Measurements from ENCODE around the gene PSEN1. TPM values are rescaled to one million over a fixed set of nuclear protein-coding genes. Genes with fewer than 3 reads are reported as not detected.
A peak's percentile ranks its signal among the peaks of the same experiment; 100 is the strongest.

The PSEN1 gene
- total RNA-seq, 1 experiment from 2014 or later = 26.9 TPM

- ATAC-seq = peak; percentile 26
- CTCF ChIA-PET = no interaction called here
- peak overlapping the region; percentile 72 for H3K9ac ChIP-seq (ENCODE audit: low read length)
These were observed 102.1 kb downstream of the PSEN1 start for GRCh38 chr14:73238424-73238852.

GRCh38 chr14:73238941-73239340, 102.6 kb downstream of the PSEN1 start:
- CTCF ChIA-PET = no interaction called here

More at GRCh38 chr14:73238424-73238852, 102.1 kb downstream of the PSEN1 start:
- Histone ChIP-seq H4K20me1 (ENCODE audit: insufficient read depth) (no peaks in the 10 kb centered on the region), H3K79me2 (ENCODE audit: insufficient read depth, low read length) (no peaks in the 10 kb centered on the region), H3K27me3 (ENCODE audit: insufficient read depth, low read length) (0 out of 2 replicates have a peak, but pooled peaks cover 14% of the 10 kb centered on the region), H3K4me2 (ENCODE audit: low read length) (peak overlapping the region; percentile 98), H3K36me3 (ENCODE audit: control insufficient read depth in 1 of 2, insufficient read depth in 2 of 2, low read length in 2 of 2) (no peaks in the 10 kb centered on the region), H3K4me3 (replicated peaks in 1 of 2; ENCODE audit: low read depth in 1 of 2, low read length in 2 of 2) (peak overlapping the region; percentile 63 to 75), H3K9me2 (ENCODE audit: insufficient read depth) (no peaks in the 10 kb centered on the region), H3K4me1 (ENCODE audit: control insufficient read depth in 1 of 2, insufficient read depth in 2 of 2, low read length in 2 of 2) (peaks cover 9 to 18% of the 10 kb centered on the region in 2 experiments), H2AFZ (ENCODE audit: low read depth, low read length, poor library complexity, severe bottlenecking) (no peak overlapping the region), H3K9me3 (ENCODE audit: control insufficient read depth in 1 of 2, insufficient read depth in 1 of 2, low read depth in 1 of 2, low read length in 2 of 2) (no peaks in the 10 kb centered on the region), H3K27ac (ENCODE audit: low read depth, low read length) (peak overlapping the region; percentile 59; the same call in 1 of the 2 replicates)
- ChIA-PET POLR2A (no interaction called here), RAD21 (ENCODE audit: low non-redundant PET in 1 of 2, low total read pairs in 2 of 2, uncharacterized antibody in 2 of 2, unreplicated experiment in 2 of 2) (no interaction called here)
- BruUV-seq (replicated peaks) = no TSS peak
- TF ChIP-seq ZFX (IDR thresholded peaks at IDR 0.05) (no peak), SIN3A (IDR thresholded peaks at IDR 0.05; ENCODE audit: low read depth) (no peak), TCF7L2 (IDR thresholded peaks at IDR 0.05; ENCODE audit: borderline replicate concordance, extremely low read depth, insufficient read depth, insufficient read length) (no peak), RAD21 (IDR thresholded peaks at IDR 0.05; ENCODE audit: low read depth) (no peak), YY1 (IDR thresholded peaks at IDR 0.05; ENCODE audit: extremely low read depth, insufficient replicate concordance, low read depth, low read length) (no peak)
- intact Hi-C loops (cut with micrococcal nuclease) = no loop called here
- peak; percentile 6 for DNase-seq (ENCODE audit: low read depth, low spot score)

More at GRCh38 chr14:73238941-73239340, 102.6 kb downstream of the PSEN1 start:
- RAD21 ChIA-PET (ENCODE audit: low non-redundant PET in 1 of 2, low total read pairs in 2 of 2, uncharacterized antibody in 2 of 2, unreplicated experiment in 2 of 2) = no interaction called here
- H3K4me3 ChIP-seq (replicated peaks in 1 of 2; ENCODE audit: low read depth in 1 of 2, low read length in 2 of 2) = peak overlapping the region in 1 of 2 experiments; percentile 75
- intact Hi-C loops (cut with micrococcal nuclease) = no loop called here
- POLR2A ChIA-PET = no interaction called here
- no peaks in the 10 kb centered on the region for H3K79me2 ChIP-seq (ENCODE audit: insufficient read depth, low read length)
- peak overlapping the region; percentile 98 for H3K4me2 ChIP-seq (ENCODE audit: low read length)
- H3K9me3 ChIP-seq (ENCODE audit: control insufficient read depth in 1 of 2, insufficient read depth in 1 of 2, low read depth in 1 of 2, low read length in 2 of 2) = no peaks in the 10 kb centered on the region
- no peak overlapping the region for H3K27ac ChIP-seq (ENCODE audit: low read depth, low read length)
- DNase-seq (ENCODE audit: low read depth, low spot score) (no peak), ATAC-seq (no peak)
- H3K27me3 ChIP-seq (ENCODE audit: insufficient read depth, low read length) = 0 out of 2 replicates have a peak, but pooled peaks cover 12% of the 10 kb centered on the region
- H3K4me1 ChIP-seq (ENCODE audit: control insufficient read depth in 1 of 2, insufficient read depth in 2 of 2, low read length in 2 of 2) = peaks cover 9 to 18% of the 10 kb centered on the region in 2 experiments
- TSS peak; percentile 43 for BruUV-seq (replicated peaks)
- H3K9ac ChIP-seq (ENCODE audit: low read length) = no peak overlapping the region
- H4K20me1 ChIP-seq (ENCODE audit: insufficient read depth) = no peaks in the 10 kb centered on the region
- TF ChIP-seq FOSL1 (IDR thresholded peaks at IDR 0.05; ENCODE audit: low read depth) = no peak
- no peak overlapping the region for H2AFZ ChIP-seq (ENCODE audit: low read depth, low read length, poor library complexity, severe bottlenecking)
- no peaks in the 10 kb centered on the region for H3K36me3 ChIP-seq (ENCODE audit: control insufficient read depth in 1 of 2, insufficient read depth in 2 of 2, low read length in 2 of 2)
- H3K9me2 ChIP-seq (ENCODE audit: insufficient read depth) = no peaks in the 10 kb centered on the region

Data from HCT116 (cell line).